ENCODE results near the gene TRIM27.

The TRIM27 gene

DNA sequence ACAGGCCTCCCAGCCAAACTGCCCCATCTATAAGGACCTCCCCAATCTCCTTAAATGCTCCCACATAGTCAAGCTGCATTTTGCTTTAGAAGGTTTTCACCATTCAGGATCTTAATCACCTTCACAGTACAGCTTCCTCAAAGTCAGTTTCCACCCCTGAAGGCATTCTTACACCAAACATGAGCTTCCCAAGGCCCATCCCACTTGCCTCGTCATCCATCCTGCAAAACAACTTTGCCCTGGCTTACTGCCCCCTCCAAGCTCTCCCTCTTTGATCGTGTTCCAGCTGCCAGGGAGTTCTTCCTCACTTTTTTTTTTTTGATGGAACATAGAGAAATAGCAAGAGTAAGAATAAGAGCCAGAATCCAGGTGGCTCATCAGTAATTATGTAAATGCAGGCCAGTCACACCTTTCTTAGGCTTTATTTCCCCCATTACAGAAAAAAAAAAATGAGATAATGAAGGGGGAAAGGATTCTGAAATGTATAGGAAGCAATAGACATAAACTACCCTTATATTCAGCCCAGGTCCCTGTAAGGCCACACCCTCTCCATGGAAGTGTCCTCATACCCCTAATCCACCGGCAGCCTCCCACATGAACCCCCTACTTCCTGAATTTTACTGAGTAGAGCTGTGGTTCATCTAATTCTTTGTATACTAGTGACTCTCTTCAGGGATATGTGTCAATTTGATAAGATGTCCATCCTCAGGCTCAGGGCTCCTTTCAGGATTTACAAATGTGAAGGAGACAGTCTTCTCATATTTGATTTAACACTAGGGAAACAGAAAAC, 12.7 kb downstream of the TRIM27 start:
- Histone ChIP-seq H3K9me3 (replicated peaks; ENCODE audit: low read length) (no peaks in the 10 kb centered on the region), H3K4me1 (ENCODE audit: control insufficient read depth, insufficient read depth, low read length) (no peaks in the 10 kb centered on the region), H3K9ac (ENCODE audit: low read depth, low read length) (no peak overlapping the region), H3K27me3 (ENCODE audit: control insufficient read depth, insufficient read depth, low read length) (no peaks in the 10 kb centered on the region), H3K4me2 (ENCODE audit: low read length) (no peak overlapping the region), H3K36me3 (ENCODE audit: insufficient read depth, low read length) (peaks cover 68% of the 10 kb centered on the region), H3K4me3 (ENCODE audit: low read length) (no peak overlapping the region)

DNA sequence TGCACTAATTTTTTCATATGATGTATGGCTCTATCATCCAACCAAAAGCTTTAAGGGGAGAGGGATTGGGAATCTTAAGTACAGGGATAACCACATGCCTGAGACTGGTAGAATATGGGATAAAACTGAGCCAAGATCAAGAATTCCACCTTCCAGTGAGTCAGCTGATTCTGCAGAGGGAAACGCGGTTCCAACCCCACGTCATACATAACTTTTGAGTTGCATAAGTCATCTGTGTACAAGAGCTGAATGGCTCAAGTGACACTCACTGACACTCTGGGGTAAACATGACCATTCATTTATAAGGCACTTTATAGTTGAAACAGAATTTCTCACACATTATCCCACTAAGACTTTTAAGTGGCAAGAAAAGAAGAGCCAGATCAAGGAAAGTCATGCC, 16.4 kb downstream of the TRIM27 start:
- Histone ChIP-seq H3K9me3 (replicated peaks; ENCODE audit: low read length) (no peaks in the 10 kb centered on the region), H3K9ac (ENCODE audit: low read depth, low read length) (no peak overlapping the region), H3K27me3 (ENCODE audit: control insufficient read depth, insufficient read depth, low read length) (no peaks in the 10 kb centered on the region), H3K36me3 (ENCODE audit: insufficient read depth, low read length) (peaks cover 85% of the 10 kb centered on the region), H3K4me2 (ENCODE audit: low read length) (no peak overlapping the region), H3K4me1 (ENCODE audit: control insufficient read depth, insufficient read depth, low read length) (no peaks in the 10 kb centered on the region), H3K4me3 (ENCODE audit: low read length) (no peak overlapping the region)

DNA sequence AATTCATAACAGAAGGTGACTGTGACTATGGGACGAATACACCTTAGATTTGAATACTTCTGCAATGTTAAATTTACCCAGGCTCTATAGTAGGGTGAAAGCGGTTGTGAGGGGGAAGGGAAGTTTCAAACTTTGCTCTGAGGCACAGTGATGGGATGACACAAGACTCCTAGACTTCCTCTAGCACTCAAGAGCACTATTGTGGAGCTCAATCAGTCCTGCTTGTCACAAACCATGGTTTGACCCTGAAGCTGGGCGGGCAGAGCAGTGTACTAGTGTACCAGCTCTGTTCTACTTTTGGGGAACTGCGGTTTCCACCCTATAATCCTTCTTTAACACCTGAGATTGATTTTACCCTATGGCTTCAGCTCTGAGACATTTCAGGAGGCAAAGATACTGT, 17.1 kb downstream of the TRIM27 start:
- Histone ChIP-seq H3K36me3 (ENCODE audit: insufficient read depth, low read length) (peaks cover 89% of the 10 kb centered on the region), H3K9me3 (replicated peaks; ENCODE audit: low read length) (no peaks in the 10 kb centered on the region), H3K4me2 (ENCODE audit: low read length) (no peak overlapping the region), H3K4me1 (ENCODE audit: control insufficient read depth, insufficient read depth, low read length) (no peaks in the 10 kb centered on the region), H3K9ac (ENCODE audit: low read depth, low read length) (no peak overlapping the region), H3K27me3 (ENCODE audit: control insufficient read depth, insufficient read depth, low read length) (no peaks in the 10 kb centered on the region), H3K4me3 (ENCODE audit: low read length) (no peak overlapping the region)

DNA sequence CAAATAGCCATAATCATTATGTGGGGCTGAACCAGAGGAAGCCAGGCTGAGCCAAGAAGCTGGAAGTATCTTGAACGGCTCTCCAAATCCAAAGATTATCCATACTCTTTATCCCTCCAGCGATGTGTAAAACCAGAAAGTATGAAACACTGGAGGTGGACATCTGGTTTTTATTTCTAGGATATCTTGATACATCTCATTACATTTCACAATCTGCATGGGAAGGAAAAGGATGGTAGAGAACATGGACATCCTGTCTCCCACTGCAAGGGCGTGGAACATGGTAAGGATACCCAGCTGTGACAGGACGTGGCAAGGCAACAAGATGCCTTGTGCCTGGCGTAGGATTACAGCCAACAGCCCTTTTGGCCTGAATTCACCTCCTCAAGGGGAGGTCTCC, 20.1 kb downstream of the TRIM27 start:
- Histone ChIP-seq H3K9me3 (replicated peaks; ENCODE audit: low read length) (no peaks in the 10 kb centered on the region), H3K4me3 (ENCODE audit: low read length) (no peak overlapping the region), H3K27me3 (ENCODE audit: control insufficient read depth, insufficient read depth, low read length) (no peaks in the 10 kb centered on the region), H3K9ac (ENCODE audit: low read depth, low read length) (no peak overlapping the region), H3K4me2 (ENCODE audit: low read length) (no peak overlapping the region), H3K4me1 (ENCODE audit: control insufficient read depth, insufficient read depth, low read length) (no peaks in the 10 kb centered on the region), H3K36me3 (ENCODE audit: insufficient read depth, low read length) (peaks cover 76% of the 10 kb centered on the region)

DNA sequence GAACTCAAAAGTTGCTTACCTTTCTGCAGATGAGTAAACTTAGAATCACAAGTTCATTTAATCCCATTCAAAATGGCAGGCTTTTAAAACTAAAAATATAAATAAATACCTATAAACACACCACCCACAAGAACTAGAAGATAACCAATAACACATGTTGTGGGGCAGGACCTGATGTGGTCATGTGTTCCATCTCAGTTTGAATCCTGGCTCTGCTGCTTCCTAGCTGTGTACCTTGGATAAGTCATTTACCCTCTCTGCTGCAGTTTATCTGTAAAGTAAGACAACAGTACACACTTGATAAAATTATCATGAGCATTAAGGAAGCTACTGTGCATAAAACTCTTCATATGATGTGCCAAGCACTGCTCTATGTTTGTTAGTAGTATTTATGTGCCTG, 22.0 kb downstream of the TRIM27 start:
- no peak overlapping the region for H3K4me3 ChIP-seq (ENCODE audit: low read length)
- H3K4me1 ChIP-seq (ENCODE audit: control insufficient read depth, insufficient read depth, low read length), result peaks cover 5% of the 10 kb centered on the region
- no peak overlapping the region for H3K9ac ChIP-seq (ENCODE audit: low read depth, low read length)
- no peaks in the 10 kb centered on the region for H3K9me3 ChIP-seq (replicated peaks; ENCODE audit: low read length)
- peaks cover 59% of the 10 kb centered on the region for H3K36me3 ChIP-seq (ENCODE audit: insufficient read depth, low read length)
- no peak overlapping the region for H3K4me2 ChIP-seq (ENCODE audit: low read length)
- H3K27me3 ChIP-seq (ENCODE audit: control insufficient read depth, insufficient read depth, low read length), result no peaks in the 10 kb centered on the region

DNA sequence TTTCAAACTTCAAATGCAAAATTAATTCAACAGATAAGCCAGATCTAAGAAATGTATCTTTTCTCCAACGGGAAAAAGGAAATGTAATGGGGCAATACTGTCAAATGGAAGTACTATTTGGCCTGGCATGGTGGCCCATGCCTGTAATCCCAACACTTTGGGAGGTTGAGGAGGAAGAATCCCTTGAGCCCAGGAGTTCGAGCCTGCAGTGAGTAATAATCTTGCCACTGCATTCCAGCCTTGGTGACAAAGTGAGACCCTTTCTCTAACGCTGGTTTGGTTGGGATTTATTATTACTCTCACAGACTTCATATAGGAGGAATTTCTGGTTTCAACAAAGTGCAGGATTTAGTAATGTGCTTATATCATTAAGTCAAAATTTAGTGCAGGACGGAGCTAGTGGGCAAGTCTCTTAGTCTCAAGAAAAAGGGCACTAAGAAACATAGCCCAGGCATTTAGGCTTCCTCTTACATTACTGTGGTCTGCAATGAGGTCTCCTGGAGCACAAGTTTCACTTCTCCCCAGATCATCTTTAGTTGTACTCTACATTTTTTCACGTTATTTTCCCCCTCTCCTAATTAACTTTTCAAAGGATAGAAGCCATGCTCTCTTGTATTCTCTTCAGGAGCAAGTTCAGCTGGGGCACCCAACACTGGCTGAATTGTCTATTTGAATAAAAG, 23.1 kb downstream of the TRIM27 start:
- Histone ChIP-seq H3K9me3 (replicated peaks; ENCODE audit: low read length) (no peaks in the 10 kb centered on the region), H3K4me3 (ENCODE audit: low read length) (no peak overlapping the region), H3K36me3 (ENCODE audit: insufficient read depth, low read length) (peaks cover 51% of the 10 kb centered on the region), H3K4me1 (ENCODE audit: control insufficient read depth, insufficient read depth, low read length) (peaks cover 5% of the 10 kb centered on the region), H3K27me3 (ENCODE audit: control insufficient read depth, insufficient read depth, low read length) (no peaks in the 10 kb centered on the region), H3K9ac (ENCODE audit: low read depth, low read length) (no peak overlapping the region), H3K4me2 (ENCODE audit: low read length) (no peak overlapping the region)

DNA sequence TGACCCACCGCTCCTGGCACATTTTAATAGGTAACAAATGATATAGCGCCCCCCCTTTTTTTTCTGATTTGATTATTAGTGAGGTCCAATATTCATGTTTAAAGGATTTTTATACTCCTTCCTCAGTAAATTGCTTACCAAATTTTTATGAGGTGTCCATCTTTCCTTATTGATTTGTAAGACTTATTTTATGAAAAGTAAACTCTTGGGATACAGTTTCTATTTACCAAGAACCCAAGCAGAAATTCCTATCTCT, 25.1 kb downstream of the TRIM27 start:
- H3K4me2 ChIP-seq (ENCODE audit: low read length), result no peak overlapping the region
- no peaks in the 10 kb centered on the region for H3K9me3 ChIP-seq (replicated peaks; ENCODE audit: low read length)
- no peak overlapping the region for H3K4me3 ChIP-seq (ENCODE audit: low read length)
- peaks cover 30% of the 10 kb centered on the region for H3K36me3 ChIP-seq (ENCODE audit: insufficient read depth, low read length)
- H3K27me3 ChIP-seq (ENCODE audit: control insufficient read depth, insufficient read depth, low read length), result no peaks in the 10 kb centered on the region
- peaks cover 5% of the 10 kb centered on the region for H3K4me1 ChIP-seq (ENCODE audit: control insufficient read depth, insufficient read depth, low read length)
- H3K9ac ChIP-seq (ENCODE audit: low read depth, low read length), result no peak overlapping the region

DNA sequence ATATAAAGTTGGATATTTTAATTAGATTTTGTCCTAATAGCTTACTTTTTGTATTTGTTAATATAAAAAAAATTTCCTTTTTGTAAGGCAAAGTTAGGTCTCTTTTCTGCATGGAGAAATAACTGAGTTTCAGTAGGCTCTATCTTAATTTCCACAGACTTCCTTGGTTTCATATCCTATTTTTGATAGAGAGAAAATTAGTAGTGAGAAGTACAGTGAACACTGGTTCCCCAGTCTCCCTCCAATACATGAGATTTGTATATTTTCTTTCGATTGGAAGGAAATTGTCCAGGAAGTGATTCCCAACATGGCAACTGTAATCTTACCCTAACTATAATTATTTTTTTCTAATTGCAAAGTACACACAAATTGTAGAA, 26.4 kb downstream of the TRIM27 start:
- Histone ChIP-seq H3K4me3 (ENCODE audit: low read length) (peak overlapping the region; percentile 76), H3K36me3 (ENCODE audit: insufficient read depth, low read length) (peaks cover 20% of the 10 kb centered on the region), H3K4me2 (ENCODE audit: low read length) (peak overlapping the region; percentile 89), H3K27me3 (ENCODE audit: control insufficient read depth, insufficient read depth, low read length) (no peaks in the 10 kb centered on the region), H3K9me3 (replicated peaks; ENCODE audit: low read length) (no peaks in the 10 kb centered on the region), H3K4me1 (ENCODE audit: control insufficient read depth, insufficient read depth, low read length) (peaks cover 5% of the 10 kb centered on the region), H3K9ac (ENCODE audit: low read depth, low read length) (peak overlapping the region; percentile 90)

DNA sequence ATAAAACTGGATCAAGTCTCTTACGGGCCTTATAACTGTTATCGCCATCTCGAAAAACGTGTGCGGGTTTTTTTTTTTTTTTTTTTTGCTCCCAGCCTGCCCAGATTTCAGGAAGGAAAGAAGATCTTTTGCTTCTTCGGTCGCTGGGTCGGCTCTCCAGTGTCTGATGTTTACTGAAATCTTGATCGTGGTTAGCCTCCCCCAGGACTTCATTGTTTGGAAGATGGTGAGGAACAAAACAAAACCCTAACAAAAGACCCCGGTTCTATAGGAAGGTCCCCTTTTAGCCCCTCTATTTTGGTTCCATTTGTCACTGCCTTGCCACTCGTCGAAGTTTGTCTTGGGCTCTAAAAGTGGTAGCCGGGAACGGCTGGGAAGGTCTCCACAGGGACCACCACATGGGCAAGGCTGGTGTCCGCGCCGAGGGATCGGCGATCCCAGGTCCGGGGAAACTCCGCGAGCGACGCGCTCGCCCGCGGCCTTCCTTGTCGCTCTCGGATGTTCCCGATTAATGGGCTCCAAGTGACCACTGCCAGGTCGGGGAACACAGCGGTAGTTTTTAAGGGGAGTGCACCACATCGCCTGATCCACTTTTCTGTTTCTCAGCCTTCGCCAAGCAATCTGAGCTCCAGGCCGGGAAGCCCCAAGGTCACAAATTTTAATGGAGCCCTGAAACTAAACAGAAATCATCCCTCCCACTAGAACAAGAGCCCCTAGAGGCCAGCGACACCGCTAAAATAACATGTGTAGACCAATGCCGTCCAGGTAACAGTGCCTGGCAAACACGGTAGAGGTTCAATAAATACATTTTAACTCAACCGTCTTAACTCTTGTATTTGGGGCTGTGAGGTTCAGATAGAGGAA, 27.0 kb downstream of the TRIM27 start:
- H3K4me3 ChIP-seq (ENCODE audit: low read length), result peak overlapping the region; percentile 76
- H3K4me1 ChIP-seq (ENCODE audit: control insufficient read depth, insufficient read depth, low read length), result peaks cover 5% of the 10 kb centered on the region
- H3K27me3 ChIP-seq (ENCODE audit: control insufficient read depth, insufficient read depth, low read length), result no peaks in the 10 kb centered on the region
- H3K4me2 ChIP-seq (ENCODE audit: low read length), result peak overlapping the region; percentile 89
- H3K9me3 ChIP-seq (replicated peaks; ENCODE audit: low read length), result no peaks in the 10 kb centered on the region
- H3K9ac ChIP-seq (ENCODE audit: low read depth, low read length), result peak overlapping the region; percentile 90
- peaks cover 15% of the 10 kb centered on the region for H3K36me3 ChIP-seq (ENCODE audit: insufficient read depth, low read length)

DNA sequence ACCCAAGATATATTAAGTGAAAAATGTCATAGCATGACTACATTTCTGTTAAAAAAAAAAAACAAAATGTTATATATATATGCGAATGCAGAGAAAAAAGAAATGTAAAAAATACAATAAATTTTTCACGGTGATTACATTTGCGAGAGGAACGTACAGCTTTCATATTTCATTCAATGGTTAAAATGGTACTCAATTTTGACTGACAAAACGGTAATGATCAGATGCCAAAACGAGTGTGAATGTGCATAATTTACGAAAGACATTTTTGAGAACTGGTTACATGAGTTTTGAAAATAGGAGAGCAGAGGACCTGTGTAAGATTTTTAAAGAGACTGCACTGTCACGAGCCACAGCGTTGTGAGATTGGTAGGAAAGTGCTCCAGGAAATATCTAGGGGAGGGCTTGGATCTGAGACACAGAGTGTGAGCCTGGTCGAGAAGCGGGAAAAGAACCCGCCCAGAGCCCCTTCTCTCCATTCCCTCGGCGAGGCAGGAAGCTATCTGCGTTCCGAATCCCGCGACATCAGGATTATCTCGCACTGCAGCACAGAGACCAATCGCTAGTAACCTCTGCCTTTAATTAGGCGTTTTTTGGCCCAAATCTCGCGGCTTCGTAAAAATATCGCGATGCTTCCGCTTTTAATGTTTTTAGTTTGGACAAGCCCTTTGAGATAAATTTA, 28.5 kb downstream of the TRIM27 start:
- peak overlapping the region; percentile 90 for H3K9ac ChIP-seq (ENCODE audit: low read depth, low read length)
- H3K36me3 ChIP-seq (ENCODE audit: insufficient read depth, low read length), result peaks cover 1% of the 10 kb centered on the region
- peak overlapping the region; percentile 89 for H3K4me2 ChIP-seq (ENCODE audit: low read length)
- H3K4me3 ChIP-seq (ENCODE audit: low read length), result peak overlapping the region; percentile 76
- no peaks in the 10 kb centered on the region for H3K27me3 ChIP-seq (ENCODE audit: control insufficient read depth, insufficient read depth, low read length)
- H3K4me1 ChIP-seq (ENCODE audit: control insufficient read depth, insufficient read depth, low read length), result peaks cover 5% of the 10 kb centered on the region
- H3K9me3 ChIP-seq (replicated peaks; ENCODE audit: low read length), result no peaks in the 10 kb centered on the region

DNA sequence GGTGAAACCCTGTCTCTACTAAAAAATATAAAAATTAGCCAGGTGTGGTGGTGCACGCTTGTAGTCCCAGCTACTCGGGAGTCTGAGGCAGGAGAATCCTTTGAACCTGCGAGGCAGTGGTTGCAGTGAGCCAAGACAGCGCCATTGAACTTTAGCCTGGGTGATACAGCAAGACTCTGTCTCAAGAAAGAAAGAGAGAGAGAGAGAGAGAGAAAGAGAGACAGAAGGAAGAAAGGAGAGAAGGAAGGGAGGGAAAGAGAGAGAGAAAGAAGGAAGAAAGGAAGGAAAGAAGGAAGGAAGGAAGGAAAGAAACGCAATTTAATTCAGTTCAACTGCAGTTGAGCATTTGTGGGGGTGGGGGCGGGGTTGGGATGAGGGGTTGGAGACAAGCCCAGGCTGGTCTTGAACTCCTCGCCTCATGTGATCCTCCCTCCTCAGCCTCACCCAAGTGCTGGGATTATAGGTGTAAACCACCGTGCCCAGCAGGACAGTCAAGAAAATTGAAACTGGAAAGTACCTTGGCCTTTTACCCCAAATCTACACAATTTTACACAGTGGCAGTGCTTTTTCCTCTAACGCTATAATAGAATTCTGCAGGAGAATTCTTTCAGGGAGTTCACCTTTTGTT, 30.5 kb downstream of the TRIM27 start:
- no peak overlapping the region for H3K4me2 ChIP-seq (ENCODE audit: low read length)
- no peak overlapping the region for H3K4me3 ChIP-seq (ENCODE audit: low read length)
- H3K27me3 ChIP-seq (ENCODE audit: control insufficient read depth, insufficient read depth, low read length), result no peaks in the 10 kb centered on the region

More for the DNA sequence above, 30.5 kb downstream of the TRIM27 start:
- no peak overlapping the region for H3K9ac ChIP-seq (ENCODE audit: low read depth, low read length)
- no peaks in the 10 kb centered on the region for H3K36me3 ChIP-seq (ENCODE audit: insufficient read depth, low read length)
- H3K4me1 ChIP-seq (ENCODE audit: control insufficient read depth, insufficient read depth, low read length), result peaks cover 5% of the 10 kb centered on the region
- H3K9me3 ChIP-seq (replicated peaks; ENCODE audit: low read length), result no peaks in the 10 kb centered on the region
